GM21717 (cell line): ENCODE measurements around the gene SLC14A1.

Experiments
- ATAC-seq: cut with Tn5 transposase; IDR thresholded peaks from one replicate; pipeline ENCODE4 v1.9.1; 2021; ENCODE audit warnings: mild to moderate bottlenecking, moderate library complexity; ENCODE audit not compliant: unreplicated experiment

Gene SLC14A1

GRCh38 chr18:45719106-45719505 lies 4.9 kb upstream of the SLC14A1 start:
- no peak for ATAC-seq

GRCh38 chr18:45722899-45723298 lies 1.1 kb upstream of the SLC14A1 start:
- ATAC-seq: peak; percentile 93

- ATAC-seq: no peak
These were observed 620 bp downstream of the SLC14A1 start for GRCh38 chr18:45724601-45725000.

- no peak for ATAC-seq
These were observed 1.4 kb downstream of the SLC14A1 start for GRCh38 chr18:45725336-45725735.

- no peak for ATAC-seq
These were observed 2.6 kb downstream of the SLC14A1 start for GRCh38 chr18:45726603-45727002.

- no peak for ATAC-seq
These were observed 3.1 kb downstream of the SLC14A1 start for GRCh38 chr18:45727068-45727467.

GRCh38 chr18:45728336-45729010 lies 4.5 kb downstream of the SLC14A1 start:
- ATAC-seq: no peak

GRCh38 chr18:45730832-45731575 lies 7.0 kb downstream of the SLC14A1 start:
- ATAC-seq: no peak

GRCh38 chr18:45731716-45732115 lies 7.7 kb downstream of the SLC14A1 start:
- no peak for ATAC-seq

- no peak for ATAC-seq
These were observed 9.6 kb downstream of the SLC14A1 start for GRCh38 chr18:45733535-45733934.

- no peak for ATAC-seq
These were observed 10.5 kb downstream of the SLC14A1 start for GRCh38 chr18:45734505-45734904.

- ATAC-seq: no peak
These were observed 11.0 kb downstream of the SLC14A1 start for GRCh38 chr18:45734944-45735343.

- ATAC-seq: no peak
These were observed 14.7 kb downstream of the SLC14A1 start for GRCh38 chr18:45738660-45739059.

- no peak for ATAC-seq
These were observed 15.3 kb downstream of the SLC14A1 start for GRCh38 chr18:45739268-45739667.

GRCh38 chr18:45739848-45740247 lies 15.9 kb downstream of the SLC14A1 start:
- no peak for ATAC-seq

- ATAC-seq: no peak
These were observed 17.1 kb downstream of the SLC14A1 start for GRCh38 chr18:45741056-45741455.

- no peak for ATAC-seq
These were observed 22.0 kb downstream of the SLC14A1 start for GRCh38 chr18:45745817-45746461.

GRCh38 chr18:45748501-45748900 lies 24.5 kb downstream of the SLC14A1 start:
- no peak for ATAC-seq

- no peak for ATAC-seq
These were observed 26.1 kb downstream of the SLC14A1 start for GRCh38 chr18:45749918-45750689.

GRCh38 chr18:45751766-45752165 lies 27.8 kb downstream of the SLC14A1 start:
- no peak for ATAC-seq

GRCh38 chr18:45752681-45753080 lies 28.7 kb downstream of the SLC14A1 start:
- ATAC-seq: no peak
